GM19238 (cell line): ENCODE measurements around the gene FAM227A.
"Not testable (repeated sequence)": the region's sequence is repeated elsewhere in the genome, so short reads cannot be mapped to it uniquely, and the experiment has no call there.

ENCODE experiments used
- DNase-seq: peaks from one replicate; pipeline ENCODE4 v3.0.0; 2011; ENCODE audit warnings: low spot score; ENCODE audit not compliant: insufficient read length

The FAM227A gene

GRCh38 chr22:38612217-38613006, 43.8 kb downstream of the FAM227A start:
- no peak for DNase-seq

GRCh38 chr22:38611559-38611958, 44.6 kb downstream of the FAM227A start:
- DNase-seq, result no peak

- DNase-seq, result no peak
Measured at GRCh38 chr22:38610234-38610633, 46.0 kb downstream of the FAM227A start.

GRCh38 chr22:38608992-38609750, 47.0 kb downstream of the FAM227A start:
- DNase-seq, result no peak

- DNase-seq, result no peak
Measured at GRCh38 chr22:38607680-38608079, 48.5 kb downstream of the FAM227A start.

- DNase-seq, result no peak
Measured at GRCh38 chr22:38602166-38602565, 54.0 kb downstream of the FAM227A start.

GRCh38 chr22:38601221-38601764, 54.9 kb downstream of the FAM227A start:
- no peak for DNase-seq

GRCh38 chr22:38599466-38599865, 56.7 kb downstream of the FAM227A start:
- DNase-seq, result no peak

- not testable (repeated sequence) for DNase-seq
Measured at GRCh38 chr22:38582923-38583322, 73.3 kb downstream of the FAM227A start.

GRCh38 chr22:38578505-38578904, 77.7 kb downstream of the FAM227A start:
- no peak for DNase-seq

GRCh38 chr22:38572065-38572464, 84.1 kb downstream of the FAM227A start:
- peak; percentile 25 for DNase-seq

- DNase-seq, result no peak
Measured at GRCh38 chr22:38570779-38571364, 85.3 kb downstream of the FAM227A start.

GRCh38 chr22:38569972-38570778, 86.0 kb downstream of the FAM227A start, which contains the start of gene DMC1:
DMC1 (minus strand) TSS chr22:38570183; CDS start chr22:38568256, 1,927 bp downstream.
- DNase-seq, result peak; percentile 89

- DNase-seq, result peak; percentile 10
Measured at GRCh38 chr22:38569181-38569971, 86.8 kb downstream of the FAM227A start.

- DNase-seq, result no peak
Measured at GRCh38 chr22:38567531-38568285, 88.5 kb downstream of the FAM227A start.

GRCh38 chr22:38566726-38567504, 89.3 kb downstream of the FAM227A start:
- DNase-seq, result no peak

- DNase-seq, result no peak
Measured at GRCh38 chr22:38565441-38565840, 90.8 kb downstream of the FAM227A start.

GRCh38 chr22:38564669-38565068, 91.5 kb downstream of the FAM227A start:
- no peak for DNase-seq

- no peak for DNase-seq
Measured at GRCh38 chr22:38554281-38554680, 101.9 kb downstream of the FAM227A start.
